ENCODE data around the gene ITGAX.

- no peak for TF ChIP-seq CTCF (IDR thresholded peaks at IDR 0.05)
- no peak for TF ChIP-seq POLR2A (IDR thresholded peaks at IDR 0.05)
Observed at GRCh38 chr16:31423241-31423640, 68.3 kb downstream of the ITGAX start.
